HT-29 (cell line): ENCODE measurements around the gene CD3E. TPM values are rescaled to one million over a fixed set of nuclear protein-coding genes. Genes with fewer than 3 reads are reported as not detected.

Experiments
- DNase-seq: peaks from one replicate; pipeline ENCODE4 v3.0.0-alpha.2; 2015; ENCODE audit warnings: low spot score
- total RNA-seq: library from RNA; depleted of rRNA; stranded (reverse); fragments of >200 nt; shearing (Covaris generic); gene quantifications from 2 replicates; pipeline ENCODE4 v1.2.3, GENCODE V29; 2014; rRNA removed

The CD3E gene
- total RNA-seq: not detected in 2 replicates

- no peak for DNase-seq
Measured at GRCh38 chr11:118304568-118305248, at the start of gene CD3E. CD3E (plus strand) TSS chr11:118304730; CDS start chr11:118304953, 223 bp downstream.

- no peak for DNase-seq
Measured at GRCh38 chr11:118258410-118258809, 46.1 kb upstream of the CD3E start.

GRCh38 chr11:118259138-118259537 is 45.4 kb upstream of the CD3E start:
- DNase-seq: no peak

- DNase-seq: no peak
Measured at GRCh38 chr11:118260353-118260752, 44.2 kb upstream of the CD3E start.

GRCh38 chr11:118263112-118263511 is 41.4 kb upstream of the CD3E start:
- DNase-seq: no peak

GRCh38 chr11:118263695-118264568 is 40.6 kb upstream of the CD3E start, which contains the start of gene MPZL2:
MPZL2 (minus strand) TSS chr11:118264297; CDS start chr11:118264153, 144 bp downstream.
- peak; percentile 97 for DNase-seq

GRCh38 chr11:118264569-118265465 is 39.7 kb upstream of the CD3E start:
- peak; percentile 71 for DNase-seq

- DNase-seq: peak; percentile 48
Measured at GRCh38 chr11:118265954-118266353, 38.6 kb upstream of the CD3E start.

- no peak for DNase-seq
Measured at GRCh38 chr11:118267486-118267885, 37.0 kb upstream of the CD3E start.

GRCh38 chr11:118272001-118272400 is 32.5 kb upstream of the CD3E start:
- DNase-seq: no peak

- DNase-seq: peak; percentile 39
Measured at GRCh38 chr11:118274186-118274585, 30.3 kb upstream of the CD3E start.

- DNase-seq: no peak
Measured at GRCh38 chr11:118275176-118275575, 29.4 kb upstream of the CD3E start.

GRCh38 chr11:118276422-118276821 is 28.1 kb upstream of the CD3E start:
- no peak for DNase-seq

- peak; percentile 80 for DNase-seq
Measured at GRCh38 chr11:118277312-118277711, 27.2 kb upstream of the CD3E start.

GRCh38 chr11:118281284-118281683 is 23.2 kb upstream of the CD3E start:
- DNase-seq: no peak

- no peak for DNase-seq
Measured at GRCh38 chr11:118282606-118283005, 21.9 kb upstream of the CD3E start.

GRCh38 chr11:118283037-118283636 is 21.4 kb upstream of the CD3E start:
- DNase-seq: no peak

- DNase-seq: no peak
Measured at GRCh38 chr11:118283756-118284350, 20.7 kb upstream of the CD3E start.

GRCh38 chr11:118286545-118286944 is 18.0 kb upstream of the CD3E start:
- DNase-seq: no peak

- peak; percentile 67 for DNase-seq
Measured at GRCh38 chr11:118287006-118287405, 17.5 kb upstream of the CD3E start.

- no peak for DNase-seq
Measured at GRCh38 chr11:118289401-118289800, 15.1 kb upstream of the CD3E start.
